NCI-H1694 treated with DMSO at 0.1 percent for 48 hours (cell line): Measurements from ENCODE around the gene IFI27.
"Not testable (repeated sequence)": the region's sequence is repeated elsewhere in the genome, so short reads cannot be mapped to it uniquely, and the experiment has no call there.

Experiments used
- DNase-seq: peaks from one replicate; lab custom pipeline; 2025; lab: John Stamatoyannopoulos, UW

IFI27 gene

GRCh38 chr14:94110552-94111181 lies at the start of gene IFI27:
TSS of gene IFI27 (plus strand) at chr14:94110736.
- DNase-seq = no peak

- no peak for DNase-seq
These were observed 48.1 kb upstream of the IFI27 start for GRCh38 chr14:94062344-94062940.

- DNase-seq = no peak
These were observed 44.4 kb upstream of the IFI27 start for GRCh38 chr14:94066089-94066676.

- not testable (repeated sequence) for DNase-seq
These were observed 38.5 kb upstream of the IFI27 start for GRCh38 chr14:94072076-94072475.

GRCh38 chr14:94074534-94074933 lies 36.0 kb upstream of the IFI27 start:
- no peak for DNase-seq

GRCh38 chr14:94075008-94075407 lies 35.5 kb upstream of the IFI27 start:
- no peak for DNase-seq

GRCh38 chr14:94077111-94077821 lies 33.3 kb upstream of the IFI27 start:
- DNase-seq = no peak

- no peak for DNase-seq
These were observed 32.7 kb upstream of the IFI27 start for GRCh38 chr14:94077823-94078222.

DNA sequence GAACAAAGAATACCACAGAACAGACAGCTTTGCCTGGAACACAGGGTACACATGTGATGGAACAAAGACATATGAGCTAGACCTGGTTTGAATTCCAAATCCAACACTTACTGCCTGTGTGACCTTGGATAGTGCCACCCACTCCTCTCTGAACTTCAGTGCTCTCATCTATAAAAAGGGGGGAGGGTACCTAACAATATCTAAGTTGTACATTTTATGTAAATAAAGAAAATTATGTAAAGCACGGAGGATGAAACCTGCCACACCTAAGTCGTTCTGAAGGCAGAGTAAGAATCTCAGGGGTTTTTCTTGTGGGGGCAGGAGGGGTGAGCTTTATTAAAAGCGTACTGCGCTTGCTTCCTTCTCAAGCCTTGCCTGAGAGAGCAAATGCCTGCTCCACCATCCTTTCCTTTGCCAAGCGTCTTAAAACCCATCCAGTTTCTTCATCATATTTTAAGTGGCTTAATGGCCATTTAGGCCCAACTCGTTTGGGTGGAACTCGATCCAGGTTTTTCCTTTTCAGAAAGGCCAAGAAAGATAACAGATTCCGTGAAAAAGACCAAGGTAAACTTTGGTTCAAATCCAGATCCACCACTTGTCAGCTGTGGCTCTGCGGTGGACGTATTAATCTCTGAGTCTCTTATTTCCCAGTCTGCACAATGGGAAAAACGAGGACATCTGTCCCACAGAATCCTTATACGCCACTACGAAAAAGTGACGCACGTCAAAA lies 30.5 kb upstream of the IFI27 start:
- DNase-seq = no peak

GRCh38 chr14:94080621-94081385 lies 29.7 kb upstream of the IFI27 start, which contains the start of the genes DDX24 and IFI27L1:
TSS of gene DDX24 (minus strand) at chr14:94081202. CDS start at chr14:94079742, 1,460 bp downstream.
TSS of gene IFI27L1 (plus strand) at chr14:94081310. CDS start at chr14:94096938, 15,628 bp downstream.
- DNase-seq = peak; percentile 95

- DNase-seq = no peak
These were observed 29.1 kb upstream of the IFI27 start for GRCh38 chr14:94081386-94081820.

- DNase-seq = no peak
These were observed 22.6 kb upstream of the IFI27 start for GRCh38 chr14:94087891-94088290.

- DNase-seq = no peak
These were observed 22.0 kb upstream of the IFI27 start for GRCh38 chr14:94088516-94088915.

GRCh38 chr14:94089479-94089878 lies 21.1 kb upstream of the IFI27 start:
- no peak for DNase-seq

DNA sequence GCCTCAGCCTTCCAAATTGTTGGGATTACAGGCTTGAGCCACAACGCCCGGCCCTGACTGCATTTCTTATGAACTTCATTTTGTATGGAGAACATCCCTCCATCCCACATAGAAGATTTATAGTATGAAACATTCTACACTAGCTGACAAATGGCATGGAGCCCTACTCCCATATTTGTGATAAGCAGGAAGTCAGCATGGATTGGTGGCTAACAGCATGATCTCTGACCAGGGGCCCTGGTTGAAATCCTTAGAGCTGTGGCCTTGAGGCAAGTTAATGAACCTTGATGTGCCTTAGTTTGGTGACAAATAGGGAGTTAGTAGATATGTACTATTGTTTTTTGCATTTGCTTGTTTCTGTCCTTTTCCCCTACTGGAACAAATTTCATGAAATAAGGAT lies 17.1 kb upstream of the IFI27 start:
- DNase-seq = no peak

GRCh38 chr14:94097091-94097490 lies 13.4 kb upstream of the IFI27 start:
- DNase-seq = no peak

- DNase-seq = no peak
These were observed 12.1 kb upstream of the IFI27 start for GRCh38 chr14:94098326-94098992.

DNA sequence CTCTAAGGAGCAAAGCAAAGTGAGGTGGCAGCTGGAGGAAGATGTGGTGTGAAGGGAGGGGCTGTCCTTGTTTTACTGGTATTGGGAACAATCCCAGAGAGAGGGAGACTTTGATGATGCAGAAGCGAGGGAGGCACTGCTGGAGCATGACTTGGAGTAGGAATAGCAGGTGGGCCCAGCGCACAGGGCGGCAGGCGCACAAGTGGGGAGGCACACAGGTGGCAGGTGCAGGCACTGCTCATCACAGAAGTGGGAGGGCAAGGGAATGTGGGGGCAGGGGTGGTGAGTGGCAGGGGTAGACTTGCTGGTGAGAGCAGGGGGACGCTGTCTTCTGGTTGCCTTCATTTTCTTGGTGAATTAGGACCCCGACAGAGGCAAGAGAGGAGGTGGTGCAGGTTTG lies 11.5 kb upstream of the IFI27 start:
- DNase-seq = no peak

DNA sequence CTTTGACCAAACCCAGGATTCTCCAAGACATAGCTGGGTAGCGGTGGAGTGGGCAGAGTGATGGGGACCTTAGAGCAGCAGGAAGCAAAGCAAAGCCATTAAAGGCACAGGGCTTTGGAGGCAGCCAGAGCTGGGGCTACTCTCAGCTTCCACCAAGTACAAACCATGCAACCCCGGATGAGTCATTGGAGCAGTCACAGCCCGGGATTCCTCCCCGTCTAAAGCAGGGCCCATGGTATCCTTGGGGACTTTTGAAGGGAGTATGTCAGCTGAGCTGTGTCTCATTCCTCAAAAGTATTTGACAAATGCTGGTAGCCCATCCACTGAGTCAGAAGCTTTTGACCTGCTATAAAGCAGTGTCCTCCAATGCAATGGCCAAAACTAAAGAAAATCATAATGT lies 9.7 kb upstream of the IFI27 start:
- no peak for DNase-seq

DNA sequence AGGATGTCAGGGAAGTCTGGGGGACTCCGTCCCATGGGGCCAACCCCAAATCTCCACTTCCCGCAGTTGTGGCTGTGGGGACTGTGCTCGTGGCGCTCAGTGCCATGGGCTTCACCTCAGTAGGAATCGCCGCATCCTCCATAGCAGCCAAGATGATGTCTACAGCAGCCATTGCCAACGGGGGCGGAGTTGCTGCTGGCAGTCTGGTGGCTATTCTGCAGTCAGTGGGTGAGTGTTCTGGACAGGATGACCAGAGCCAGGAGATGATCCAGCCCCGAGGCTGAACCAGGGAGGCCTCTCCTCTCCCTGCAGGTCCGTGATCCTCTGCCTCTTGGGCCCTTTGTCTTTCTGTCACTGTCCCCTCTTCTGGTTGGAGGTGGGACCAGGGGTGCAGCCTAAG lies 8.8 kb upstream of the IFI27 start:
- DNase-seq = no peak
